Trophoblast cell (in vitro differentiated cells and primary cell): ENCODE data around the gene FSTL4.

Experiments used
- DNase-seq, 2 donors: peaks; one replicate each; pipeline ENCODE4 v3.0.0-alpha.2; 2016
- H2AFZ ChIP-seq: 2 replicates; pipeline ENCODE4 v1.6.1; 2013; ENCODE audit warnings: low read length, moderate library complexity, mild to moderate bottlenecking; ENCODE audit not compliant: insufficient read depth, poor library complexity
- H2AK5ac ChIP-seq: 2 replicates; pipeline ENCODE4 v1.6.1; 2013; ENCODE audit warnings: mild to moderate bottlenecking, low read length
- H2BK120ac ChIP-seq: 2 replicates; pipeline ENCODE4 v1.6.1; 2013; ENCODE audit warnings: low read length, mild to moderate bottlenecking, moderate library complexity; ENCODE audit not compliant: insufficient read depth, poor library complexity
- H2BK12ac ChIP-seq: 2 replicates; pipeline ENCODE4 v1.6.1; 2013; ENCODE audit warnings: mild to moderate bottlenecking, low read length, moderate library complexity
- H2BK5ac ChIP-seq: 2 replicates; pipeline ENCODE4 v1.6.1; 2013; ENCODE audit warnings: low read length, low read depth, moderate library complexity, mild to moderate bottlenecking; ENCODE audit not compliant: poor library complexity
- H3K14ac ChIP-seq: 2 replicates; pipeline ENCODE4 v1.6.1; 2013; ENCODE audit warnings: mild to moderate bottlenecking, low read length
- H3K18ac ChIP-seq: 2 replicates; pipeline ENCODE4 v1.6.1; 2013; ENCODE audit warnings: mild to moderate bottlenecking, low read length
- H3K23ac ChIP-seq: 2 replicates; pipeline ENCODE4 v1.6.1; 2013; ENCODE audit warnings: low read length
- H3K27ac ChIP-seq: 2 replicates; pipeline ENCODE4 v1.5.1; 2013; ENCODE audit warnings: low read depth, mild to moderate bottlenecking, inconsistent platforms, low read length, moderate library complexity
- H3K27me3 ChIP-seq: 2 replicates; pipeline ENCODE4 v1.6.1; 2013; ENCODE audit warnings: inconsistent platforms, mild to moderate bottlenecking, low read length, moderate library complexity; ENCODE audit not compliant: insufficient read depth
- H3K36me3 ChIP-seq, 2 experiments: 1 replicate in 1 of 2; 2 replicates in 1 of 2; pipeline ENCODE4 v1.6.1; 2013; ENCODE audit warnings: low read length in 2 of 2, mild to moderate bottlenecking in 2 of 2, moderate library complexity in 1 of 2; ENCODE audit not compliant: insufficient read depth in 2 of 2, control insufficient read depth in 1 of 2
- H3K4ac ChIP-seq: 2 replicates; pipeline ENCODE4 v1.6.1; 2013; ENCODE audit warnings: low read depth, mild to moderate bottlenecking, low read length, moderate library complexity
- H3K4me1 ChIP-seq, 2 experiments: 1 replicate in 1 of 2; 2 replicates in 1 of 2; pipeline ENCODE4 v1.6.1; 2013; ENCODE audit warnings: low read length in 2 of 2, mild to moderate bottlenecking in 2 of 2, moderate library complexity in 1 of 2; ENCODE audit not compliant: insufficient read depth in 2 of 2, control insufficient read depth in 1 of 2
- H3K4me2 ChIP-seq: 2 replicates; pipeline ENCODE4 v1.6.1; 2013; ENCODE audit warnings: inconsistent platforms, mild to moderate bottlenecking, low read length, moderate library complexity
- H3K4me3 ChIP-seq: 2 replicates; pipeline ENCODE4 v1.5.1; 2013; ENCODE audit warnings: mild to moderate bottlenecking, low read depth, low read length, inconsistent platforms
- H3K79me1 ChIP-seq: one replicate; pipeline ENCODE4 v1.6.1; 2013; ENCODE audit warnings: low read length
- H3K79me2 ChIP-seq: 2 replicates; pipeline ENCODE4 v1.6.1; 2013; ENCODE audit warnings: low read length, mild to moderate bottlenecking; ENCODE audit not compliant: control insufficient read depth, insufficient read depth, poor library complexity
- H3K9ac ChIP-seq: 2 replicates; pipeline ENCODE4 v1.6.1; 2013; ENCODE audit warnings: mild to moderate bottlenecking, low read length
- H3K9me3 ChIP-seq: 2 replicates; pipeline ENCODE4 v1.6.1; 2013; ENCODE audit warnings: low read depth, mild to moderate bottlenecking, control low read depth, inconsistent platforms, low read length; ENCODE audit not compliant: insufficient read depth
- H4K12ac ChIP-seq: 2 replicates; pipeline ENCODE4 v1.6.1; 2013; ENCODE audit warnings: low read depth, mild to moderate bottlenecking, low read length, moderate library complexity
- H4K8ac ChIP-seq: 2 replicates; pipeline ENCODE4 v1.6.1; 2013; ENCODE audit warnings: low read depth, mild to moderate bottlenecking, low read length, moderate library complexity
- H4K91ac ChIP-seq: one replicate; pipeline ENCODE4 v1.6.1; 2013; ENCODE audit warnings: low read depth, mild to moderate bottlenecking, low read length, moderate library complexity
- WGBS: extraction: QIAGEN DNeasy Blood & Tissue Kit; methylation state at CpG from one replicate; pipeline ENCODE4 v1.1.7; 2013; ENCODE audit warnings: missing lambda C conversion rate; ENCODE audit not compliant: insufficient read length, insufficient coverage; ENCODE audit errors: extremely low coverage; 5-methylcytosine and 5-hydroxymethylcytosine counted together

Gene FSTL4

DNA sequence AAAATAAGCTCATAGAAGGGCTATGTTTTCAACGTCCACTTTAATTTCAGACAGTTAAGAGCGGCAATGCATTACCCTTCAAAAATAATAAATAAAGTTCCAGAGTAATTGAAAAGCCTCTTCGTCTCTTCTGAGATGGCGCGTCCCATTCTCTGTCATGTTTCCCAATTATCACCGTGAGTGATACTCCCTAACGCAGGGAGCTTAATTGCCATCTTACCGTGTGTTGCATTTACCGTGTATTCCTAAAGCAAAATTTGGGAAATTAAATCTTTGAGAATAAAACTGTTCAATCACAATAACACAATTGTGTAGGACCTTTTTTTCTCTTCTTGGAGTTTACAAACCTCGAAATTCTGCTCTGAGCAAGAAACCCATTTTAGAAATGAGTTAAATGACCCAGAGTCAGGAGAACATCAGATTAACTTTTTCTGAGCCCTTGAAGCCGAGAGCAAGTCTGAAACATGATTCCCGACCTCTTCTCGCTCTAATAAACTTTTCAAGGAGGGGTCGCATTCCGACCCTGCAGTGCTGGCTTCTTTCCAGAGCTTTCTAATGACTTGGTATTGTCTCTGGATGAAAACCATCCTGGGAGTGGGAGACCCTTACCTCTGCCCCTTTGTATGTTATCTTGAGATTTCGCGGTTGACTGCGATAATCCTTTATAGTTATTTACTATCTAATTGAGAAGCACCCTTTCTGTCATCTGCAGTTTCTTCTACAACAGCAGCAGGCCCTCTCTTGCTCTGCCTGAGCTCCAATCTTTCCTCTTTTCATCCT, 251.5 kb downstream of the FSTL4 start:
- WGBS, result no CpG with 5 or more reads among the region's 18 CpGs
- no peak overlapping the region for H3K14ac ChIP-seq
- H3K4me3 ChIP-seq, result no peak overlapping the region
- no peak overlapping the region for H2AFZ ChIP-seq
- no peaks in the 10 kb centered on the region for H3K27me3 ChIP-seq
- no peaks in the 10 kb centered on the region for H3K9me3 ChIP-seq
- no peaks in the 10 kb centered on the region for H3K79me1 ChIP-seq
- no peak overlapping the region for H3K27ac ChIP-seq
- no peaks in the 10 kb centered on the region for H3K36me3 ChIP-seq
- no peak for DNase-seq
- H3K79me2 ChIP-seq, result no peaks in the 10 kb centered on the region
- no peaks in the 10 kb centered on the region for H3K4me1 ChIP-seq
- H3K9ac ChIP-seq, result no peak overlapping the region
- H2BK120ac ChIP-seq, result no peak overlapping the region
- no peak overlapping the region for H4K8ac ChIP-seq
- no peak overlapping the region for H2BK12ac ChIP-seq
- no peak overlapping the region for H3K4ac ChIP-seq
- no peak overlapping the region for H3K23ac ChIP-seq
- no peak overlapping the region for H2BK5ac ChIP-seq
- no peak overlapping the region for H3K4me2 ChIP-seq
- no peak overlapping the region for H4K12ac ChIP-seq
- no peak overlapping the region for H2AK5ac ChIP-seq
- H3K18ac ChIP-seq, result no peak overlapping the region
- no peak overlapping the region for H4K91ac ChIP-seq

DNA sequence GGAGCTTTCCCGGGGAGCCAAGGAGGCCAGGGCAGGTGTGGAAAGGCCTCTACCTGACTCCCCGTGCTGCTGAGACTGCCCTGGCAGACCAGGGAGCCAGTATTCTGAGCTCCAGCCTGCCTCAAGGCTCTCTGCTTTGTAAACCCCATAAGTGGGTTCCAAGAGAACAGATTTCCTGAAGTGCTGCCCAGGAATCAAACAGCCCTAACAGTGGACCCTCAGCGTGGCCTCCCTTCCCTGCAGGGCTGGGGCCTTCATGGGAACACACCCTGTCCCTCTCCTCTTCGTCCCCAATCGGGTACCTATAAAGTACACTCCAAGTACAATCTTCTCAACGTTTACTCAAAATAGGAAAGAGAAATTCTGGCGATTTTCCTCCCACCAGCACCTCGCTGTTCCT, 252.5 kb downstream of the FSTL4 start:
- Histone ChIP-seq H3K36me3 (no peaks in the 10 kb centered on the region), H3K9me3 (no peaks in the 10 kb centered on the region), H2BK12ac (no peak overlapping the region), H4K8ac (no peak overlapping the region), H3K79me1 (no peaks in the 10 kb centered on the region), H3K27ac (no peak overlapping the region), H4K91ac (no peak overlapping the region), H3K4me1 (no peaks in the 10 kb centered on the region), H2AK5ac (no peak overlapping the region), H3K4me3 (no peak overlapping the region), H3K79me2 (no peaks in the 10 kb centered on the region), H3K27me3 (no peaks in the 10 kb centered on the region), H2AFZ (no peak overlapping the region), H3K18ac (no peak overlapping the region), H2BK120ac (no peak overlapping the region), H2BK5ac (no peak overlapping the region), H3K14ac (no peak overlapping the region), H3K4me2 (no peak overlapping the region), H3K4ac (no peak overlapping the region), H4K12ac (no peak overlapping the region), H3K9ac (no peak overlapping the region), H3K23ac (no peak overlapping the region)
- WGBS, result no CpG with 5 or more reads among the region's 8 CpGs
- no peak for DNase-seq

DNA sequence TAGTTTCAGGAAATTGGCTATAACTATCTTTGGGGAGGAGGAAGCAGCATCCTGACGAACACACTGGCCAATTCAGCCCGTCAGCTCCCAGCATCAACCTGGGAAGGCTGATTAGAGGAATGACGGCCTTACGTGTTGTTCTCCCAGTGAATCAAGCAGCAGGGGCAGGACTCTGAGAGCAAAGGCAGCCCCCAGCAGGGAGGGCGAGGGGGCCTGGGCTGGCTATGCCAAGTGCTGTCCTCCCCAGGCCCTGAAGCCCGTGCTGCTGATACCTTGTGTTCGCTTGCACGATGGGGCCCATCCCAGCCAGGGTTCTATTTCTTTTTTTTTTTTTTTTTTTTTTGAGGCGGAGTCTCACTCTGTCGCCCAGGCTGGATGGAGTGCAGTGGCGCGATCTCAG, 254.1 kb downstream of the FSTL4 start:
- H3K27ac ChIP-seq, result no peak overlapping the region
- no peak overlapping the region for H3K14ac ChIP-seq
- H3K9ac ChIP-seq, result no peak overlapping the region
- no peak overlapping the region for H4K91ac ChIP-seq
- H4K12ac ChIP-seq, result no peak overlapping the region
- H2AFZ ChIP-seq, result no peak overlapping the region
- no peak overlapping the region for H4K8ac ChIP-seq
- H3K4me2 ChIP-seq, result no peak overlapping the region
- no peak overlapping the region for H2BK5ac ChIP-seq
- no peak overlapping the region for H3K4ac ChIP-seq
- no peak for DNase-seq
- no peaks in the 10 kb centered on the region for H3K27me3 ChIP-seq
- no peak overlapping the region for H3K23ac ChIP-seq
- H2BK120ac ChIP-seq, result no peak overlapping the region
- H2AK5ac ChIP-seq, result no peak overlapping the region
- H3K79me1 ChIP-seq, result no peaks in the 10 kb centered on the region
- H2BK12ac ChIP-seq, result no peak overlapping the region
- no peak overlapping the region for H3K18ac ChIP-seq
- H3K9me3 ChIP-seq, result no peaks in the 10 kb centered on the region
- peaks cover 3 to 9% of the 10 kb centered on the region in 2 experiments for H3K4me1 ChIP-seq
- no peak overlapping the region for H3K4me3 ChIP-seq
- H3K36me3 ChIP-seq, result no peaks in the 10 kb centered on the region
- no peaks in the 10 kb centered on the region for H3K79me2 ChIP-seq
- no CpG with 5 or more reads among the region's 12 CpGs for WGBS

DNA sequence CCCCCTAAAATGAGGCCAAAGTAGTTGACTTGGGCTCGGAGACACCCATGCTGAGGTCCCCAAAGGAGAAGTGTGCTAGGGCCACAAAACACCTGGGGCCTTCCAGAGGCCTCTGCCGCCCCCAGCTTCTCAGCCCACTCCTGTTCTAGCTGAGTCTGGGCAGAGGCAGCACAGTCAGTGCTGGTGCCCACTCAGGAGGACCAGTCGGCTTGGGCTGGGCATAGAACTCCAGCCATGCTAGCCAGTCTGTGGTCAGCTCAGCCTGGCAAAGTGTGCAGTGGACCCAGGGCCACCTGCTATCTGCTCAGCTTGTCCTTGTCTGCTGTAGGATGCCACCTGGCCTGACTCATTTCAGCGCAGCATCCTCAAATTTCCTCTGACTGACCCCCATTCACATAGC, 254.6 kb downstream of the FSTL4 start:
- no peak overlapping the region for H3K14ac ChIP-seq
- H3K27ac ChIP-seq, result no peak overlapping the region
- no peak overlapping the region for H3K4me3 ChIP-seq
- no peaks in the 10 kb centered on the region for H3K27me3 ChIP-seq
- no peaks in the 10 kb centered on the region for H3K36me3 ChIP-seq
- H3K23ac ChIP-seq, result no peak overlapping the region
- no peak overlapping the region for H2BK120ac ChIP-seq
- H2AFZ ChIP-seq, result no peak overlapping the region
- H3K79me1 ChIP-seq, result no peaks in the 10 kb centered on the region
- peaks cover 3 to 10% of the 10 kb centered on the region in 2 experiments for H3K4me1 ChIP-seq
- H3K9me3 ChIP-seq, result no peaks in the 10 kb centered on the region
- no peak overlapping the region for H3K9ac ChIP-seq
- WGBS, result no CpG with 5 or more reads among the region's 4 CpGs
- H2AK5ac ChIP-seq, result no peak overlapping the region
- no peak overlapping the region for H4K8ac ChIP-seq
- H3K79me2 ChIP-seq, result no peaks in the 10 kb centered on the region
- no peak overlapping the region for H3K4me2 ChIP-seq
- no peak overlapping the region for H3K18ac ChIP-seq
- H4K12ac ChIP-seq, result no peak overlapping the region
- H3K4ac ChIP-seq, result no peak overlapping the region
- H2BK5ac ChIP-seq, result no peak overlapping the region
- H2BK12ac ChIP-seq, result no peak overlapping the region
- no peak overlapping the region for H4K91ac ChIP-seq
- DNase-seq, result no peak
